ENCODE data around the gene VPS37B.
"Not testable (repeated sequence)": the region's sequence is repeated elsewhere in the genome, so short reads cannot be mapped to it uniquely, and the experiment has no call there.

- not testable (repeated sequence) for TF ChIP-seq POLR2AphosphoS5 (IDR thresholded peaks at IDR 0.05)
- TF ChIP-seq, protein P1, sequence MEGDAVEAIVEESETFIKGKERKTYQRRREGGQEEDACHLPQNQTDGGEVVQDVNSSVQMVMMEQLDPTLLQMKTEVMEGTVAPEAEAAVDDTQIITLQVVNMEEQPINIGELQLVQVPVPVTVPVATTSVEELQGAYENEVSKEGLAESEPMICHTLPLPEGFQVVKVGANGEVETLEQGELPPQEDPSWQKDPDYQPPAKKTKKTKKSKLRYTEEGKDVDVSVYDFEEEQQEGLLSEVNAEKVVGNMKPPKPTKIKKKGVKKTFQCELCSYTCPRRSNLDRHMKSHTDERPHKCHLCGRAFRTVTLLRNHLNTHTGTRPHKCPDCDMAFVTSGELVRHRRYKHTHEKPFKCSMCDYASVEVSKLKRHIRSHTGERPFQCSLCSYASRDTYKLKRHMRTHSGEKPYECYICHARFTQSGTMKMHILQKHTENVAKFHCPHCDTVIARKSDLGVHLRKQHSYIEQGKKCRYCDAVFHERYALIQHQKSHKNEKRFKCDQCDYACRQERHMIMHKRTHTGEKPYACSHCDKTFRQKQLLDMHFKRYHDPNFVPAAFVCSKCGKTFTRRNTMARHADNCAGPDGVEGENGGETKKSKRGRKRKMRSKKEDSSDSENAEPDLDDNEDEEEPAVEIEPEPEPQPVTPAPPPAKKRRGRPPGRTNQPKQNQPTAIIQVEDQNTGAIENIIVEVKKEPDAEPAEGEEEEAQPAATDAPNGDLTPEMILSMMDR (IDR thresholded peaks at IDR 0.05): not testable (repeated sequence)
Measured at GRCh38 chr12:122941351-122941750, 45.4 kb upstream of the VPS37B start.

Measured in breast epithelium (tissue), 3 donors.